Right lobe of liver (tissue), 6 donors: ENCODE results near the gene NTHL1. TPM values are rescaled to one million over a fixed set of nuclear protein-coding genes. Genes with fewer than 3 reads are reported as not detected.

ENCODE experiments used
- ATAC-seq, 4 donors: fragments of 200-7000 bp; cut with Tn5 transposase; one replicate each; pipeline ENCODE4 v1.9.1; 2020; ENCODE audit warnings: mild to moderate bottlenecking in 4 of 4, moderate library complexity in 4 of 4
- DNase-seq, 3 donors: peaks; one replicate each; pipeline ENCODE4 v3.0.0-alpha.2; 2020
- H3K27ac ChIP-seq, 3 donors: fragments of 200-600 bp; one replicate each; pipeline ENCODE4 v1.8.0; 2022
- H3K27me3 ChIP-seq, 2 donors: fragments of 200-600 bp; one replicate each; pipeline ENCODE4 v1.8.0; 2022
- H3K36me3 ChIP-seq, 4 donors: fragments of 200-600 bp; sonication (generic) in 1 of 4; one replicate each; pipeline versions ENCODE4 v1.5.1 to v1.8.0; 2017 to 2022; ENCODE audit warnings: control low read depth in 1 of 4
- H3K4me1 ChIP-seq, 4 donors: fragments of 200-600 bp; sonication (generic) in 1 of 4; one replicate each; pipeline versions ENCODE4 v1.5.1 to v1.8.0; 2017 to 2022; ENCODE audit warnings: control low read depth in 1 of 4
- H3K4me3 ChIP-seq, 3 donors: fragments of 200-600 bp; one replicate each; pipeline ENCODE4 v1.8.0; 2022
- H3K9me3 ChIP-seq, 4 donors: fragments of 200-600 bp; sonication (generic) in 1 of 4; one replicate each; pipeline versions ENCODE4 v1.5.1 to v1.8.0; 2017 to 2022; ENCODE audit warnings: control low read depth in 1 of 4
- CTCF ChIP-seq, 4 donors: fragments of 200-600 bp in 3 of 4; fragments of 450-650 bp in 1 of 4; IDR thresholded peaks; one replicate each; pipeline versions ENCODE4 v1.5.1 to v1.8.0; 2016 to 2022; ENCODE audit warnings: antibody characterized with exemption in 4 of 4, mild to moderate bottlenecking in 2 of 4
- POLR2A ChIP-seq: fragments of 450-650 bp; IDR thresholded peaks from one replicate; pipeline ENCODE4 v1.6.1; 2017; ENCODE audit warnings: antibody characterized with exemption, mild to moderate bottlenecking
- WGBS: methylation state at CpG from one replicate; pipeline ENCODE4 v1.1.6; 2018; ENCODE audit warnings: low coverage, low lambda C conversion rate; ENCODE audit not compliant: insufficient coverage; ENCODE audit errors: missing lambda C conversion rate; 5-methylcytosine and 5-hydroxymethylcytosine counted together
- intact Hi-C, 2 donors: fragments of 100-400 bp; cut with DNase I; formaldehyde crosslinking; loops; one replicate each; pipeline versions ENCODE4 v1.11.2 to v1.14.1; 2022
- total RNA-seq, 6 experiments: library from RNA; depleted of rRNA in 2 of 6; stranded (reverse); fragments of >200 nt in 2 of 6; fragmentation: NEBNext Ultra II Directional in 3 of 6; extraction: Animal tissue kit (Norgen Biotek cat#: 25700) in 3 of 6; gene quantifications; one replicate each; pipeline versions ENCODE4 v1.1.0 to v1.2.4, GENCODE V29; 2016 to 2023
- donor health status: DM: no; HTN: yes; CAD: no.
- donor health status: DM: no; HTN: no; CAD: no.
- donor health status: DM: no; HTN: no; CAD: no.
- donor health status: DM: no; HTN: yes; CAD: no.
- donor health status: DM: no; HTN: yes; CAD: no.

Gene NTHL1
- total RNA-seq, 6 experiments from 2014 or later: 12.0 to 127 (median 42.6) TPM

- TF ChIP-seq POLR2A: no peak
- no peak for TF ChIP-seq CTCF (IDR thresholded peaks at IDR 0.05)
- H3K36me3 ChIP-seq: peaks cover 0 to 51% (median 5%) of the 10 kb centered on the region in 4 donors
- no peaks in the 10 kb centered on the region for H3K4me1 ChIP-seq
- intact Hi-C loops: no loop called here
- H3K27me3 ChIP-seq: no peaks in the 10 kb centered on the region
- no peak overlapping the region for H3K27ac ChIP-seq
- ATAC-seq: no peak
- H3K9me3 ChIP-seq: no peaks in the 10 kb centered on the region
- no peak overlapping the region for H3K4me3 ChIP-seq
- 80% methylated on average over 6 of the region's 10 CpGs for WGBS
- no peak for DNase-seq
Observed at GRCh38 chr16:2057438-2057837, 9.8 kb upstream of the NTHL1 start.

GRCh38 chr16:2056681-2057407 is 9.2 kb upstream of the NTHL1 start:
- H3K27me3 ChIP-seq: no peaks in the 10 kb centered on the region
- ATAC-seq (peak; percentile 37 to 67 (median 47)), DNase-seq (peak in 1 of 3 donors; percentile 68)
- 19% methylated on average over 3 of the region's 19 CpGs for WGBS
- TF ChIP-seq CTCF (IDR thresholded peaks at IDR 0.05) (peak in 3 of 4 donors; percentile 29 to 44 (median 44)), POLR2A (no peak)
- intact Hi-C loops: no loop called here
- H3K4me1 ChIP-seq: no peaks in the 10 kb centered on the region
- peaks cover 0 to 50% (median 5%) of the 10 kb centered on the region in 4 donors for H3K36me3 ChIP-seq
- no peaks in the 10 kb centered on the region for H3K9me3 ChIP-seq
- H3K27ac ChIP-seq: no peak overlapping the region
- H3K4me3 ChIP-seq: no peak overlapping the region

- Histone ChIP-seq H3K4me1 (no peaks in the 10 kb centered on the region), H3K27me3 (no peaks in the 10 kb centered on the region), H3K9me3 (no peaks in the 10 kb centered on the region), H3K4me3 (no peak overlapping the region), H3K36me3 (peaks cover 0 to 57% (median 5%) of the 10 kb centered on the region in 4 donors), H3K27ac (no peak overlapping the region)
- TF ChIP-seq CTCF (IDR thresholded peaks at IDR 0.05): peak; percentile 41 to 74 (median 44)
- no peak for TF ChIP-seq POLR2A
- intact Hi-C loops: no loop called here
- peak; percentile 84 to 94 (median 88) for ATAC-seq
- DNase-seq: peak; percentile 65 to 77 (median 76)
- 20% methylated on average over 1 of the region's 15 CpGs for WGBS
Observed at GRCh38 chr16:2056077-2056476, 8.4 kb upstream of the NTHL1 start.

- intact Hi-C loops: no loop called here
- no peaks in the 10 kb centered on the region for H3K9me3 ChIP-seq
- no peak overlapping the region for H3K27ac ChIP-seq
- peaks cover 0 to 56% (median 5%) of the 10 kb centered on the region in 4 donors for H3K36me3 ChIP-seq
- H3K27me3 ChIP-seq: no peaks in the 10 kb centered on the region
- 50% methylated on average over 3 of the region's 29 CpGs for WGBS
- no peak overlapping the region for H3K4me3 ChIP-seq
- ATAC-seq: peak in 1 of 4 donors; percentile 27
- no peak for DNase-seq
- TF ChIP-seq POLR2A: no peak
- TF ChIP-seq CTCF (IDR thresholded peaks at IDR 0.05): no peak
- no peaks in the 10 kb centered on the region for H3K4me1 ChIP-seq
Observed at GRCh38 chr16:2054543-2055245, 7.1 kb upstream of the NTHL1 start.
